Lung (tissue), 12 donors: ENCODE results near the gene AUTS2. TPM values are rescaled to one million over a fixed set of nuclear protein-coding genes. Genes with fewer than 3 reads are reported as not detected.

Source experiments
- ATAC-seq: fragments of 200-7000 bp; cut with Tn5 transposase; one replicate; pipeline ENCODE4 v1.9.1; 2020; ENCODE audit warnings: moderate number of reproducible peaks; ENCODE audit not compliant: insufficient read depth, low FRiP score
- DNase-seq, 3 donors: peaks; one replicate each; pipeline ENCODE4 v3.0.0-alpha.2; 2013 to 2017
- H3K27ac ChIP-seq, 2 donors: one replicate each; pipeline ENCODE4 v1.5.1; 2013; ENCODE audit warnings: mild to moderate bottlenecking in 2 of 2, moderate library complexity in 2 of 2, control low read depth in 1 of 2, inconsistent platforms in 1 of 2, low read depth in 1 of 2, low read length in 1 of 2
- H3K27me3 ChIP-seq, 3 donors: one replicate each; pipeline ENCODE4 v1.5.1; 2013; ENCODE audit warnings: low read length in 2 of 3; ENCODE audit not compliant: control insufficient read depth in 3 of 3, insufficient read depth in 3 of 3
- H3K36me3 ChIP-seq, 4 donors: one replicate each; pipeline ENCODE4 v1.5.1; 2013; ENCODE audit warnings: low read length in 4 of 4, mild to moderate bottlenecking in 1 of 4, moderate library complexity in 1 of 4; ENCODE audit not compliant: control insufficient read depth in 4 of 4, insufficient read depth in 4 of 4
- H3K4me1 ChIP-seq, 5 donors: one replicate each; pipeline ENCODE4 v1.5.1; 2013; ENCODE audit warnings: low read length in 5 of 5, mild to moderate bottlenecking in 2 of 5, moderate library complexity in 1 of 5; ENCODE audit not compliant: control insufficient read depth in 5 of 5, insufficient read depth in 5 of 5
- H3K4me3 ChIP-seq: one replicate; pipeline ENCODE4 v1.5.1; 2013; ENCODE audit warnings: mild to moderate bottlenecking, control low read depth, moderate library complexity
- H3K9ac ChIP-seq, 2 donors: one replicate each; pipeline ENCODE4 v1.5.1; 2013; ENCODE audit warnings: low read length in 2 of 2, control low read depth in 1 of 2; ENCODE audit not compliant: insufficient read depth in 1 of 2
- H3K9me3 ChIP-seq, 4 donors: one replicate each; pipeline ENCODE4 v1.5.1; 2013; ENCODE audit warnings: low read length in 3 of 4, mild to moderate bottlenecking in 1 of 4, moderate library complexity in 1 of 4; ENCODE audit not compliant: control insufficient read depth in 4 of 4, insufficient read depth in 3 of 4
- WGBS, 2 donors: extraction: QIAGEN DNeasy Blood & Tissue Kit; methylation state at CpG; one replicate each; pipeline ENCODE4 v1.1.7; 2013; 5-methylcytosine and 5-hydroxymethylcytosine counted together
- polyA plus RNA-seq, 2 donors: library from polyadenylated mRNA; stranded (reverse); fragments of 200-250 nt; gene quantifications; one replicate each; pipeline ENCODE4 v1.2.1, GENCODE V29; 2013
- total RNA-seq, 2 donors: library from RNA; depleted of rRNA in 1 of 2; stranded (reverse); fragments of >200 nt in 1 of 2; gene quantifications; one replicate each; pipeline ENCODE4 v1.2.1, GENCODE V29; 2014 to 2021
- TF ChIP-seq, protein P1 (sequence below): IDR thresholded peaks from 2 replicates; pipeline ENCODE4 v1.5.1; 2012; ENCODE audit warnings: mild to moderate bottlenecking; ENCODE audit errors: control extremely low read depth, extremely low read depth
- donor health status: control.
- donor health status: control.
- donor health status: Bipolar disorder and iron deficiency.
- donor health status: healthy.
- donor health status: DM: yes; HTN: yes; CAD: no.

AUTS2 gene
- total and polyA plus RNA-seq, 4 donors, result 11.8 to 115 (median 40.6) TPM

DNA sequence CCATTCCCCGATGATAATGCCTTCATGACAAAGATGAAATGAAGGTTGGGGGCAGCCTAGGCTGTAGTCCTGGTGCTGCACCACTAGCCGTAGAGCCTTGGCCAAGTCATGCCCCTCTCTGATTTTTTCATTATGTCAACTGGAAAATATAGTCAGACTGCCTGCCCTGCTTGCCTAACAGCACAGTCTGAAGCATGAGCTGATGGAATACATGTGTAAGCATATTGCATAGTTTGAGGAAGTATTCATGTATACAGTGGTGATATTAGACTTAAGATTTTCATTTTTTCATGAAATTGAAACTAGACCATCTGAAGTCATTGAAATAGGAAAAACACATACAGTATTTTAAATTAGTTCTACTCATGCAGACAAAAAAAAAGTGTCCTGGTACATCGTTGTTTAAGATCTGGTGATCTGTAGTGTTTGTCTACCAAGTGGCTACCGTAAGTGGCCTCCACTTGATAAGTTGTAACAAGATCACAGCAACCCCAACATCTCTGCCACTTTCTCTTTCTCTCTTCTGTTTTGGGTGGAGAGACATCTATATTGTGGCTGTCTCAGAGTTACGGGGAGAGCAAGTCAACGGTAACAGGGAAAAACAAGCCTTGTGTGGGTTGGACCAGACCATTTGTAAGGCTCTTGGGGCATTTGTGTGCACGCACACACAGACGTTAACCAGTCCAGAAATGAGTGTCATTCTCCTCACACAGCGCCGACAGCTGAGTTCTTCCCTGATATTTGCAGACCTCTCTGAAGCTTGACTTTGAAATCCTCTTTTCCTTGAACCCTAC is 817.1 kb downstream of the AUTS2 start:
- 83 to 88% methylated on average over 10 of the region's 10 CpGs for WGBS, 2 donors
- Histone ChIP-seq H3K9ac (no peak overlapping the region), H3K27me3 (no peaks in the 10 kb centered on the region), H3K4me1 (peaks cover 0 to 8% (median 4%) of the 10 kb centered on the region in 5 donors), H3K9me3 (no peaks in the 10 kb centered on the region), H3K36me3 (no peaks in the 10 kb centered on the region), H3K4me3 (no peak overlapping the region), H3K27ac (no peak overlapping the region)
- ATAC-seq, result no peak
- no peak for DNase-seq
- TF ChIP-seq, protein P1, sequence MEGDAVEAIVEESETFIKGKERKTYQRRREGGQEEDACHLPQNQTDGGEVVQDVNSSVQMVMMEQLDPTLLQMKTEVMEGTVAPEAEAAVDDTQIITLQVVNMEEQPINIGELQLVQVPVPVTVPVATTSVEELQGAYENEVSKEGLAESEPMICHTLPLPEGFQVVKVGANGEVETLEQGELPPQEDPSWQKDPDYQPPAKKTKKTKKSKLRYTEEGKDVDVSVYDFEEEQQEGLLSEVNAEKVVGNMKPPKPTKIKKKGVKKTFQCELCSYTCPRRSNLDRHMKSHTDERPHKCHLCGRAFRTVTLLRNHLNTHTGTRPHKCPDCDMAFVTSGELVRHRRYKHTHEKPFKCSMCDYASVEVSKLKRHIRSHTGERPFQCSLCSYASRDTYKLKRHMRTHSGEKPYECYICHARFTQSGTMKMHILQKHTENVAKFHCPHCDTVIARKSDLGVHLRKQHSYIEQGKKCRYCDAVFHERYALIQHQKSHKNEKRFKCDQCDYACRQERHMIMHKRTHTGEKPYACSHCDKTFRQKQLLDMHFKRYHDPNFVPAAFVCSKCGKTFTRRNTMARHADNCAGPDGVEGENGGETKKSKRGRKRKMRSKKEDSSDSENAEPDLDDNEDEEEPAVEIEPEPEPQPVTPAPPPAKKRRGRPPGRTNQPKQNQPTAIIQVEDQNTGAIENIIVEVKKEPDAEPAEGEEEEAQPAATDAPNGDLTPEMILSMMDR, result no peak

DNA sequence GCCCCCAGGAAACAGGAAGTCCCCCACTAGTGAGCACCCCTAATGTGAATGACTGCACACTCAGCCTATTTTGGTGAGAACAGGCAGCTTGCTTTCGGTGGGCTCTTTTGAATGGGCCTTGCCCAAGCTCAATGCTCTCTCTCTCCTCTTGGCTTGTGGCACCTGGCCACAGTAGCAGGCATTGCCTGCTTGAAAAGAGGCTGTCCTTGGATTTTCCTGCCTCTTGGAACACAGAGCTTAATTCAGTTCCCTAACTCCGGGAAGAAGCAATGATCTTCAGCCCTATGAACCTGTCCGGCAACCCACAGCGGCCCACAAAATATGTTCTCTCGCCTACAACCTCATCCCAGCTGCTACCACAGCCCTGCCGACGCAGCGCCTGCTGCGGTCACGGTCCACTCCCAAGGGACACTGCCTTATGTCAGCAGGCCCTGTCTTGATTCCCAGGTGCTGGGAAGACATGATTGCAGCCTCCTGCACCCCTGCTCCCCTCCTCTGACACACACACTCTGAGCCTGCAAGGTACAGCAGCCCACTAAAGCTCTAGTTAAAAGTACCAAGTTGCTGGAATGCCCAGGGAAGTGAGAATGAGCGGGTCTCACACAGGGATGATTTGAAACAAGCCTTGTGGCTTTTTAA is 818.2 kb downstream of the AUTS2 start:
- TF ChIP-seq, protein P1, result no peak

DNA sequence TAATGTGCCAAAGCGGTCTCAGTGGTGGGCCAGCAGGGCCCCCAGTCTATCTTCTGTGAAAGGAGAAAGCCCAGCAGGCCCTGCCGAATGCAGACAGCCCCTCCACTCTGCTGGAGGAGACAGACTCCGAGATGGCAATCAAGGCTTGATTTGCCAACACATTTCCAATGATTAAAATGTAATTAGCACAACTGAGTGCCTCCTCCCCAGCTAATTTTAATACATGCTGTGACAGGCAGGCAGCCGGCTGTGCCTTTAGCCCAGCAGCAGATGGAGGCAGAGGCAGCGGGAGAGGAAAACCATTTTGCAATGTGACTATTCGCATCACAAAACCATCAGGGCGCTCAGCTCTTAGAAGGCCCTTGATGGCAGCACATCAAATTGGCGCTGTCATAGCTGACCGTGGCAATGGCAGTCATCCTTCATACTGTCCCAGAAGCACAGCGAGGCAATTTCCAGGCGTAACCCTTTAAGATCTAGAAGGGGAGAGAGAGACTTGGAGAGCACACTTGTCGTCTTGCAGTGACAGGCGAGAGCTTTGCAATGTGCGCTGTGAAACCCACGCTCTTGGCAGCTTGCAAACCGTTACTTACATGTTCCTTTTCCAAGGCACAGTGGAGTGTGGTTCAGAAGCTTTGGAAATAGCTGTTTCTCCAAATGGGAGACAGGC is 818.8 kb downstream of the AUTS2 start:
- TF ChIP-seq, protein P1, result no peak
- 88 to 90% methylated on average over 16 of the region's 16 CpGs for WGBS, 2 donors
- H3K9me3 ChIP-seq, result no peaks in the 10 kb centered on the region
- no peaks in the 10 kb centered on the region for H3K27me3 ChIP-seq
- no peak overlapping the region for H3K9ac ChIP-seq
- peaks cover 0 to 8% (median 4%) of the 10 kb centered on the region in 5 donors for H3K4me1 ChIP-seq
- ATAC-seq, result no peak
- DNase-seq, result peak; percentile 48 to 74 (median 72)
- H3K36me3 ChIP-seq, result no peaks in the 10 kb centered on the region
- no peak overlapping the region for H3K27ac ChIP-seq
- H3K4me3 ChIP-seq, result no peak overlapping the region

More for the DNA sequence above, 818.2 kb downstream of the AUTS2 start:
- no peak overlapping the region for H3K27ac ChIP-seq
- DNase-seq, result no peak
- no peaks in the 10 kb centered on the region for H3K27me3 ChIP-seq
- H3K9ac ChIP-seq, result no peak overlapping the region
- 95 to 97% methylated on average over 11 of the region's 11 CpGs for WGBS, 2 donors
- H3K4me1 ChIP-seq, result peaks cover 0 to 8% (median 4%) of the 10 kb centered on the region in 5 donors
- H3K36me3 ChIP-seq, result no peaks in the 10 kb centered on the region
- no peaks in the 10 kb centered on the region for H3K9me3 ChIP-seq
- no peak overlapping the region for H3K4me3 ChIP-seq
- ATAC-seq, result no peak
